Panc1 (cell line): ENCODE measurements around the gene KCNAB1. TPM values are rescaled to one million over a fixed set of nuclear protein-coding genes. Genes with fewer than 3 reads are reported as not detected.

Experiments used
- ATAC-seq: fragments of 200-7000 bp; cut with Tn5 transposase; 2 replicates; pipeline ENCODE4 v1.9.1; 2020; ENCODE audit warnings: mild to moderate bottlenecking, moderate library complexity
- BruUV-seq: library from RNA; stranded (reverse); fragments of 400-500 nt; replicated peaks from 2 replicates; lab custom pipeline; 2021; lab: Mats Ljungman, UMichigan
- CTCF ChIA-PET: fragments of 300-600 bp; sonication (Branson Sonifier 250); formaldehyde crosslinking; loops from one replicate; lab custom pipeline; 2022; ENCODE audit warnings: antibody characterized with exemption; lab: Charles Lee
- POLR2A ChIA-PET: fragments of 300-600 bp; sonication (Branson Sonifier 250); formaldehyde crosslinking; loops from one replicate; lab custom pipeline; 2022; ENCODE audit warnings: antibody characterized with exemption; lab: Charles Lee
- DNase-seq: peaks from one replicate; pipeline ENCODE4 v3.0.0-alpha.2; 2010; ENCODE audit warnings: low read depth, low spot score
- H3K27ac ChIP-seq: 2 replicates; pipeline ENCODE4 v1.5.1; 2011; ENCODE audit warnings: mild to moderate bottlenecking, low read length, inconsistent platforms
- H3K27me3 ChIP-seq: fragments of 200-500 bp; sonication (Bioruptor generic); 2 replicates; pipeline ENCODE4 v1.6.0; 2014; ENCODE audit warnings: low read length, inconsistent platforms; ENCODE audit not compliant: control insufficient read depth, insufficient read depth
- H3K36me3 ChIP-seq: fragments of 200-500 bp; sonication (Bioruptor generic); 2 replicates; pipeline ENCODE4 v1.5.1; 2014; ENCODE audit warnings: inconsistent platforms, mild to moderate bottlenecking, low read length, moderate library complexity; ENCODE audit not compliant: control insufficient read depth, insufficient read depth
- H3K4me1 ChIP-seq: 2 replicates; pipeline ENCODE4 v1.5.1; 2011; ENCODE audit warnings: inconsistent platforms, mild to moderate bottlenecking, low read length, moderate library complexity; ENCODE audit not compliant: control insufficient read depth, insufficient read depth
- H3K4me3 ChIP-seq, 2 experiments: 2 replicates each; pipeline ENCODE4 v1.5.1; 2011 to 2012; ENCODE audit warnings: low read depth in 2 of 2, low read length in 2 of 2, mild to moderate bottlenecking in 2 of 2, inconsistent platforms in 1 of 2, moderate library complexity in 1 of 2
- H3K9me3 ChIP-seq: fragments of 200-500 bp; sonication (Bioruptor generic); 2 replicates; pipeline ENCODE4 v1.5.1; 2014; ENCODE audit warnings: low read depth, mild to moderate bottlenecking, inconsistent platforms, low read length, moderate library complexity; ENCODE audit not compliant: control insufficient read depth, insufficient read depth
- CTCF ChIP-seq: fragments of 450-650 bp; IDR thresholded peaks from 2 replicates; pipeline ENCODE4 v1.5.1; 2017; ENCODE audit warnings: mild to moderate bottlenecking
- POLR2AphosphoS5 ChIP-seq: IDR thresholded peaks from 2 replicates; pipeline ENCODE4 v1.6.1; 2012; ENCODE audit warnings: mild to moderate bottlenecking, low read depth, low read length, moderate library complexity
- SIN3A ChIP-seq: IDR thresholded peaks from 2 replicates; pipeline ENCODE4 v1.6.1; 2012; ENCODE audit warnings: low read depth, mild to moderate bottlenecking, low read length, moderate library complexity, borderline replicate concordance; ENCODE audit not compliant: insufficient read depth
- TCF7L2 ChIP-seq: IDR thresholded peaks from 2 replicates; pipeline ENCODE4 v1.6.1; 2011; ENCODE audit warnings: mild to moderate bottlenecking, low read depth, low read length, inconsistent platforms
- in situ Hi-C: cut with HindIII; loops from 2 replicates; pipeline ENCODE4 v1.10.0; 2016; ENCODE audit warnings: low sequenced_read_pairs, low pct_unique_long_range_greater_than_20kb
- intact Hi-C: fragments of 100-400 bp; cut with micrococcal nuclease; formaldehyde crosslinking; loops from one replicate; pipeline ENCODE4 v1.10.0; 2022; ENCODE audit not compliant: unreplicated experiment
- total RNA-seq: library from RNA; stranded (reverse); gene quantifications from one replicate; pipeline ENCODE4 v1.2.1, GENCODE V29; 2021; ENCODE audit not compliant: unreplicated experiment
- TF ChIP-seq, protein P1 (sequence below), 2 experiments: IDR thresholded peaks; 2 replicates each; pipeline ENCODE4 v1.6.1; 2011 to 2012; ENCODE audit warnings: low read depth in 2 of 2, control low read depth in 1 of 2, low read length in 1 of 2, mild to moderate bottlenecking in 1 of 2, moderate library complexity in 1 of 2; ENCODE audit not compliant: insufficient read depth in 1 of 2

The KCNAB1 gene
- total RNA-seq, 1 experiment from 2014 or later, result not detected

DNA sequence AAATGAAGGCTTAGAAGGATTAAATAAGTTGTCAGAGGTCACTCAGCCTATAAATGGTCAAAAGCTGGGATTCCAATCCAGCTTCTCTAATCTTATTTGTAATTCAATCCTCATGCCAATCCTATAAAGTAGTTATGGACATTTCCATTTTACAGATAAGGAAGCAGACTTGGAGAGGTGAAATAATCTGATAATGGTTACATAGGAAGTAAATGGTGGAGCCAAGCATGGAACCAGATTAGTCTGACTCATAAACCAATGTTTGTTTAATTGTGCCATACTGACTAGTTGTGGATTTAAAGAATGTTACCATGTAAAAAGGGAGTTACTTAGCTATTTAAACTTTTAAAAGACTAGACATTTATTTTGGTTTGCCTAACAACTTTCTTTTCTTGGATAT lies 59.7 kb downstream of the KCNAB1 start:
- in situ Hi-C loops, result no loop called here
- no TSS peak for BruUV-seq
- Histone ChIP-seq H3K4me1 (no peaks in the 10 kb centered on the region), H3K4me3 (no peak overlapping the region), H3K27me3 (no peaks in the 10 kb centered on the region), H3K27ac (no peak overlapping the region), H3K36me3 (no peaks in the 10 kb centered on the region), H3K9me3 (no peaks in the 10 kb centered on the region)
- no peak for TF ChIP-seq SIN3A
- TF ChIP-seq CTCF, result no peak
- TF ChIP-seq, protein P1, sequence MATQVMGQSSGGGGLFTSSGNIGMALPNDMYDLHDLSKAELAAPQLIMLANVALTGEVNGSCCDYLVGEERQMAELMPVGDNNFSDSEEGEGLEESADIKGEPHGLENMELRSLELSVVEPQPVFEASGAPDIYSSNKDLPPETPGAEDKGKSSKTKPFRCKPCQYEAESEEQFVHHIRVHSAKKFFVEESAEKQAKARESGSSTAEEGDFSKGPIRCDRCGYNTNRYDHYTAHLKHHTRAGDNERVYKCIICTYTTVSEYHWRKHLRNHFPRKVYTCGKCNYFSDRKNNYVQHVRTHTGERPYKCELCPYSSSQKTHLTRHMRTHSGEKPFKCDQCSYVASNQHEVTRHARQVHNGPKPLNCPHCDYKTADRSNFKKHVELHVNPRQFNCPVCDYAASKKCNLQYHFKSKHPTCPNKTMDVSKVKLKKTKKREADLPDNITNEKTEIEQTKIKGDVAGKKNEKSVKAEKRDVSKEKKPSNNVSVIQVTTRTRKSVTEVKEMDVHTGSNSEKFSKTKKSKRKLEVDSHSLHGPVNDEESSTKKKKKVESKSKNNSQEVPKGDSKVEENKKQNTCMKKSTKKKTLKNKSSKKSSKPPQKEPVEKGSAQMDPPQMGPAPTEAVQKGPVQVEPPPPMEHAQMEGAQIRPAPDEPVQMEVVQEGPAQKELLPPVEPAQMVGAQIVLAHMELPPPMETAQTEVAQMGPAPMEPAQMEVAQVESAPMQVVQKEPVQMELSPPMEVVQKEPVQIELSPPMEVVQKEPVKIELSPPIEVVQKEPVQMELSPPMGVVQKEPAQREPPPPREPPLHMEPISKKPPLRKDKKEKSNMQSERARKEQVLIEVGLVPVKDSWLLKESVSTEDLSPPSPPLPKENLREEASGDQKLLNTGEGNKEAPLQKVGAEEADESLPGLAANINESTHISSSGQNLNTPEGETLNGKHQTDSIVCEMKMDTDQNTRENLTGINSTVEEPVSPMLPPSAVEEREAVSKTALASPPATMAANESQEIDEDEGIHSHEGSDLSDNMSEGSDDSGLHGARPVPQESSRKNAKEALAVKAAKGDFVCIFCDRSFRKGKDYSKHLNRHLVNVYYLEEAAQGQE (IDR thresholded peaks at IDR 0.05; ENCODE audit: insufficient read depth in 1 of 2, low read depth in 2 of 2, low read length in 1 of 2), result no peak
- TF ChIP-seq TCF7L2, result no peak
- no peak for TF ChIP-seq POLR2AphosphoS5
- intact Hi-C loops, result no loop called here
- ATAC-seq (no peak), DNase-seq (no peak)
- ChIA-PET POLR2A (no interaction called here), CTCF (no interaction called here)

DNA sequence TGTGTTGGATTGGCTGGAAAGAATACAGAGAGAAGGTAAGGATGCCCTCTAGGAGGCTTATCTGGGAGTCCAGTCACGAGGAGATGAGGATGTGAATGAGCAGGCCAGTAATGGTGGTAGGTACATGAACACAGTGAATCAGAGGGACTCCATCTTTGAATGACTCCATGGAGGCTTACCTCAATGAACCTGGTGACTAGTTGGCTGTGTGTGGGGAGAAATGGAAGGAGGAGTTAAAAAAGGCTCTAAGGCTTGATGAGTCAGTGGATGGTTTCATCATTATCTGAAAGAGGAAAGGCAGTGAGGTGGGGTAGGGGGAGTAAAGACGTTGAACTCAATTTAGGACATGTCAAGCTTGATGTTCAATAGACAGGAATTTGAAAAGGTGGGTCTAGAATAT lies 61.1 kb downstream of the KCNAB1 start:
- H3K9me3 ChIP-seq, result no peaks in the 10 kb centered on the region
- BruUV-seq, result no TSS peak
- intact Hi-C loops, result no loop called here
- no peaks in the 10 kb centered on the region for H3K36me3 ChIP-seq
- no peaks in the 10 kb centered on the region for H3K27me3 ChIP-seq
- ATAC-seq, result no peak
- in situ Hi-C loops, result no loop called here
- no peak overlapping the region for H3K27ac ChIP-seq
- no peak for DNase-seq
- H3K4me3 ChIP-seq, result no peak overlapping the region
- ChIA-PET POLR2A (no interaction called here), CTCF (interaction anchor here (0.7 kb wide), 1 partner anchor 298 kb away, joined by 3 read pairs; no protein-coding TSS in a partner anchor)
- H3K4me1 ChIP-seq, result no peaks in the 10 kb centered on the region
- TF ChIP-seq POLR2AphosphoS5, result no peak
- TF ChIP-seq SIN3A, result no peak

GRCh38 chr3:156183396-156183795 lies 63.0 kb downstream of the KCNAB1 start:
- ATAC-seq (no peak), DNase-seq (no peak)
- H3K4me1 ChIP-seq, result no peaks in the 10 kb centered on the region
- no peak overlapping the region for H3K27ac ChIP-seq
- no peaks in the 10 kb centered on the region for H3K9me3 ChIP-seq
- no peaks in the 10 kb centered on the region for H3K27me3 ChIP-seq
- H3K36me3 ChIP-seq, result no peaks in the 10 kb centered on the region
- no peak for TF ChIP-seq CTCF
- BruUV-seq, result no TSS peak
- intact Hi-C loops (no loop called here), in situ Hi-C loops (no loop called here)
- ChIA-PET CTCF (no interaction called here), POLR2A (no interaction called here)
- no peak overlapping the region for H3K4me3 ChIP-seq
